Measurements from ENCODE around the gene CAV3.

CAV3 gene

DNA sequence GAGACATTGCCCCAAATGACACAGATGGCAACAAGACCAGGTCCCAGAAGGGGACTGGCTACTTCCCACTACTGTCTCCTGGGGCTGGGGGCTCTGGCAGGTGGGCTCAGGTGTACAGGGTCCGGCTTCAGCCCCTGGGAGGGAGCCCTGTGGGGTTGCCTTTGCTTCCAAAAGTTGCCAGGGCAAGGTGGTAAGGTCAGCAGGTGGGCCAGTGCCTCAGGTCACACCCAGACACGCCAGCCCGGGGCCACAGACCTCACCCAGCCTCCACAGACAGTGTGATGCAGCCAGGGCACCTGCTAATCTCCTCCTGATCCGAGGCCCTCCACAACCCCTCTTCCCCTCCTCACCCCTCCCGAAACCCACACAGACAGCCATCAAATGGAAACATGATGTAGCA is 28.3 kb downstream of the CAV3 start:
- Histone ChIP-seq H3K9me2 (replicated peaks; ENCODE audit: insufficient read depth, low read length) (no peaks in the 10 kb centered on the region), H4K20me1 (ENCODE audit: low read depth, low read length) (no peaks in the 10 kb centered on the region), H3K27me3 (ENCODE audit: low read length) (no peaks in the 10 kb centered on the region), H3K36me3 (ENCODE audit: low read length) (no peaks in the 10 kb centered on the region), H3K9me3 (ENCODE audit: insufficient read depth, low read length) (no peaks in the 10 kb centered on the region), H3F3A (ENCODE audit: insufficient read depth) (no peaks in the 10 kb centered on the region), H2AFZ (ENCODE audit: low read depth, low read length, severe bottlenecking) (no peak overlapping the region), H3K9ac (ENCODE audit: low read length) (no peak overlapping the region), H3K4me2 (ENCODE audit: low read depth, low read length, poor library complexity, severe bottlenecking) (no peak overlapping the region), H3K27ac (ENCODE audit: low read depth, low read length) (no peak overlapping the region), H3K79me2 (ENCODE audit: insufficient read depth, low read length) (no peaks in the 10 kb centered on the region), H3K4me3 (ENCODE audit: insufficient read depth, low read length, poor library complexity, severe bottlenecking) (no peak overlapping the region)
- TF ChIP-seq EZH2phosphoT487 (conservative IDR thresholded peaks at IDR 0.05; ENCODE audit: low read length): no peak
- TF ChIP-seq, protein P1, sequence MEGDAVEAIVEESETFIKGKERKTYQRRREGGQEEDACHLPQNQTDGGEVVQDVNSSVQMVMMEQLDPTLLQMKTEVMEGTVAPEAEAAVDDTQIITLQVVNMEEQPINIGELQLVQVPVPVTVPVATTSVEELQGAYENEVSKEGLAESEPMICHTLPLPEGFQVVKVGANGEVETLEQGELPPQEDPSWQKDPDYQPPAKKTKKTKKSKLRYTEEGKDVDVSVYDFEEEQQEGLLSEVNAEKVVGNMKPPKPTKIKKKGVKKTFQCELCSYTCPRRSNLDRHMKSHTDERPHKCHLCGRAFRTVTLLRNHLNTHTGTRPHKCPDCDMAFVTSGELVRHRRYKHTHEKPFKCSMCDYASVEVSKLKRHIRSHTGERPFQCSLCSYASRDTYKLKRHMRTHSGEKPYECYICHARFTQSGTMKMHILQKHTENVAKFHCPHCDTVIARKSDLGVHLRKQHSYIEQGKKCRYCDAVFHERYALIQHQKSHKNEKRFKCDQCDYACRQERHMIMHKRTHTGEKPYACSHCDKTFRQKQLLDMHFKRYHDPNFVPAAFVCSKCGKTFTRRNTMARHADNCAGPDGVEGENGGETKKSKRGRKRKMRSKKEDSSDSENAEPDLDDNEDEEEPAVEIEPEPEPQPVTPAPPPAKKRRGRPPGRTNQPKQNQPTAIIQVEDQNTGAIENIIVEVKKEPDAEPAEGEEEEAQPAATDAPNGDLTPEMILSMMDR (IDR thresholded peaks at IDR 0.05; ENCODE audit: insufficient read depth, low read length, poor library complexity, severe bottlenecking): no peak

DNA sequence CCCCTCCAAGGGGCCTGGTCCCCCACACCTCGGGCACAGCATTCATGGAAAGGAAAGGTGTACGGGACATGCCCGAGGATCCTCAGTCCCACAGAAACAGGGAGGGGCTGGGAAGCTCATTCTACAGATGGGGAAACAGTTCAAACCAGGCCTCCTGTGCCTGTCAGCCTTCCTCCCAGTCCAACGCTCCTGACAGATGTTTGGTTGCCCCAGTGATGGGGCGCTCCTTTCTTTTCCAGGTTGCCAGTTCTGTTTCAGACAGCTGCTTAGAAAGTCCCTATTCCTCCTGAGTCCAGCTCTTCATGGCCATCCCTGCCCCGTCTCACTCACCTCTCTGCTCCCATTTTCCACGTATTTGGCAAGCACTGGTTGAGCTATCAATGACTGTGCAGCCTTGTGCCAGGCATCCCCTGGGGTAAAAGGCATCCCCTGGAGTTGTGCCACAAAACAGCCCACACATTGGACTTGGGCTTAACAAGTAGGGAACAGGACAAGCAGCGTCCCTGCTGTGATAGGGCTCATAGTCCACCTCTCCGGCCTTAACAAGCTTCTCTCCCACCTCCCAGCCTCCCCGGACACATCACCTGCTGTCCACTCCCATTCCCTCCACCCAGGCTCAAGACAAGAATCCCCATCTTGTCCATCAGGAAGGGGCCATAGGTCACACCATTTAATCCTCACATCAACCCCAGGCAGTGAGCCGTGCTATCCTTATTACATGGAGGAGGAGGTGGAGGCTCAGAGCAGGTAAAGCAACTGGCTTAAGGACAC is 29.2 kb downstream of the CAV3 start:
- no peaks in the 10 kb centered on the region for H3K9me2 ChIP-seq (replicated peaks; ENCODE audit: insufficient read depth, low read length)
- no peak overlapping the region for H3K4me2 ChIP-seq (ENCODE audit: low read depth, low read length, poor library complexity, severe bottlenecking)
- TF ChIP-seq, protein P1 (IDR thresholded peaks at IDR 0.05; ENCODE audit: insufficient read depth, low read length, poor library complexity, severe bottlenecking): no peak
- H3K9me3 ChIP-seq (ENCODE audit: insufficient read depth, low read length): no peaks in the 10 kb centered on the region
- H3K9ac ChIP-seq (ENCODE audit: low read length): no peak overlapping the region
- H3K27me3 ChIP-seq (ENCODE audit: low read length): no peaks in the 10 kb centered on the region
- no peak overlapping the region for H3K27ac ChIP-seq (ENCODE audit: low read depth, low read length)
- H3K4me3 ChIP-seq (ENCODE audit: insufficient read depth, low read length, poor library complexity, severe bottlenecking): no peak overlapping the region
- no peak overlapping the region for H2AFZ ChIP-seq (ENCODE audit: low read depth, low read length, severe bottlenecking)
- no peaks in the 10 kb centered on the region for H3K36me3 ChIP-seq (ENCODE audit: low read length)
- H3K79me2 ChIP-seq (ENCODE audit: insufficient read depth, low read length): no peaks in the 10 kb centered on the region
- H3F3A ChIP-seq (ENCODE audit: insufficient read depth): no peaks in the 10 kb centered on the region
- no peaks in the 10 kb centered on the region for H4K20me1 ChIP-seq (ENCODE audit: low read depth, low read length)

DNA sequence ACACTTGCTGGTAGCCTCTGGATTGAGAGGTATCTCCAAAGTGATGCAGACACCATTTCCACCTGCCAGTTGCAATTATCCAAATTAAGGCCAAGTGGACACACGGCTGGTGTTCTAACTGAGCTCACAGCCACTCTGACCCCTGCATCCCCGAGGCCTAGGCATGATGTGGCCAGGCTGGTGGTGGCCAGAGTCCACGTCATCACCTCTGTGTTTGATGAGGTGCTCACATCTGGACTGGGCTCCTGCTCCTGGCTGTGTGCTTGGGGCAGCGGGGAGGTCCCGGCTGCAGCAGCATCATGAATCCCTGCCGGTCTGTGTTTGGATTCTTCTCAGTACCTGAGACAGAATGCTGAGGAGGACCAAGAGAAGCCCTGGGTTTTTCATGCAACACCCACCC is 30.9 kb downstream of the CAV3 start:
- Histone ChIP-seq H3K9me2 (replicated peaks; ENCODE audit: insufficient read depth, low read length) (no peaks in the 10 kb centered on the region), H3K9me3 (ENCODE audit: insufficient read depth, low read length) (no peaks in the 10 kb centered on the region), H3K4me3 (ENCODE audit: insufficient read depth, low read length, poor library complexity, severe bottlenecking) (no peak overlapping the region), H4K20me1 (ENCODE audit: low read depth, low read length) (no peaks in the 10 kb centered on the region), H3K36me3 (ENCODE audit: low read length) (no peaks in the 10 kb centered on the region), H3K79me2 (ENCODE audit: insufficient read depth, low read length) (no peaks in the 10 kb centered on the region), H3F3A (ENCODE audit: insufficient read depth) (no peaks in the 10 kb centered on the region), H3K27me3 (ENCODE audit: low read length) (no peaks in the 10 kb centered on the region), H3K4me2 (ENCODE audit: low read depth, low read length, poor library complexity, severe bottlenecking) (no peak overlapping the region), H3K27ac (ENCODE audit: low read depth, low read length) (no peak overlapping the region), H2AFZ (ENCODE audit: low read depth, low read length, severe bottlenecking) (no peak overlapping the region), H3K9ac (ENCODE audit: low read length) (no peak overlapping the region)
- TF ChIP-seq, protein P1 (IDR thresholded peaks at IDR 0.05; ENCODE audit: insufficient read depth, low read length, poor library complexity, severe bottlenecking): no peak
- no peak for TF ChIP-seq EZH2phosphoT487 (conservative IDR thresholded peaks at IDR 0.05; ENCODE audit: low read length)
